Ovary (tissue), 9 donors: ENCODE data around the gene GTF3A. TPM values are rescaled to one million over a fixed set of nuclear protein-coding genes. Genes with fewer than 3 reads are reported as not detected.

Source experiments
- DNase-seq, 5 donors: peaks; one replicate each; pipeline ENCODE4 v3.0.0-alpha.2; 2019 to 2020
- H3K27ac ChIP-seq, 2 donors: fragments of 200-600 bp; one replicate each; pipeline versions ENCODE4 v1.5.1 to v1.8.0; 2019 to 2022
- H3K27me3 ChIP-seq: fragments of 200-600 bp; one replicate; pipeline ENCODE4 v1.8.0; 2022
- H3K36me3 ChIP-seq: fragments of 200-600 bp; sonication (generic); one replicate; pipeline ENCODE4 v1.5.1; 2019
- H3K4me1 ChIP-seq: one replicate; pipeline ENCODE4 v1.8.1; 2013; ENCODE audit warnings: mild to moderate bottlenecking, moderate library complexity; ENCODE audit not compliant: insufficient read depth
- H3K4me3 ChIP-seq: fragments of 200-600 bp; sonication (generic); one replicate; pipeline ENCODE4 v1.5.1; 2017
- H3K9me3 ChIP-seq, 2 donors: fragments of 200-600 bp in 1 of 2; sonication (generic) in 1 of 2; one replicate each; pipeline versions ENCODE4 v1.5.1 to v1.8.1; 2013 to 2019; ENCODE audit warnings: mild to moderate bottlenecking in 1 of 2, moderate library complexity in 1 of 2
- CTCF ChIP-seq, 3 donors: fragments of 450-650 bp in 2 of 3; fragments of 200-600 bp in 1 of 3; IDR thresholded peaks; one replicate each; pipeline versions ENCODE4 v1.5.1 to v1.8.0; 2016 to 2022; ENCODE audit warnings: antibody characterized with exemption in 3 of 3, mild to moderate bottlenecking in 1 of 3
- EP300 ChIP-seq: sonication (generic); formaldehyde crosslinking; IDR thresholded peaks from one replicate; pipeline ENCODE4 v1.6.1; 2017; ENCODE audit warnings: antibody characterized with exemption
- POLR2A ChIP-seq: fragments of 450-650 bp; IDR thresholded peaks from one replicate; pipeline ENCODE4 v1.6.1; 2017; ENCODE audit warnings: antibody characterized with exemption, mild to moderate bottlenecking, moderate library complexity
- WGBS, 3 donors: extraction: QIAGEN DNeasy Blood & Tissue Kit in 1 of 3; methylation state at CpG; one replicate each; pipeline versions ENCODE4 v1.1.5 to v1.1.7; 2013 to 2017; 5-methylcytosine and 5-hydroxymethylcytosine counted together
- intact Hi-C, 4 donors: fragments of 100-400 bp; cut with DNase I; formaldehyde crosslinking; loops; one replicate each; pipeline versions ENCODE4 v1.11.0 to v1.15.1; 2022 to 2023
- polyA plus RNA-seq, 2 donors: library from polyadenylated mRNA; stranded (reverse); fragments of 200-250 nt in 1 of 2; fragments of 350-450 nt in 1 of 2; fragmentation: Illumina TruSeq in 1 of 2; extraction: RNeasy Lipid Tissue Mini Kit (QIAGEN cat#74804) in 1 of 2; gene quantifications; one replicate each; pipeline ENCODE4 v1.2.3, GENCODE V29; 2013 to 2014
- total RNA-seq, 7 donors: library from RNA; depleted of rRNA in 2 of 7; stranded (reverse); fragments of >200 nt in 2 of 7; fragmentation: NEBNext Ultra II Directional in 3 of 7; extraction: Animal tissue kit (Norgen Biotek cat#: 25700) in 3 of 7; gene quantifications; one replicate each; pipeline versions ENCODE4 v1.1.0 to v1.2.4, GENCODE V29; 2016 to 2023
- donor health status: DM: no; HTN: no; CAD: no; lungs with moderate emphysema.
- donor health status: DM: no; HTN: no; CAD: no.
- donor health status: Bipolar disorder and iron deficiency.
- donor health status: DM: yes; HTN: yes; CAD: no.
- donor health status: DM: no; HTN: no; CAD: no.
- donor health status: DM: yes; HTN: yes; CAD: no.

Gene GTF3A
- total and polyA plus RNA-seq, 9 donors: 41.0 to 87.6 (median 46.9) TPM

- H3K4me3 ChIP-seq: no peak overlapping the region
- H3K27ac ChIP-seq: no peak overlapping the region
- no peak for TF ChIP-seq EP300
- TF ChIP-seq POLR2A: no peak
- WGBS, 3 donors: 16 to 25% (median 16%) methylated on average over 4 of the region's 4 CpGs
- no peaks in the 10 kb centered on the region for H3K9me3 ChIP-seq
- peaks cover 3% of the 10 kb centered on the region for H3K4me1 ChIP-seq
- DNase-seq: peak; percentile 27 to 63 (median 35)
- intact Hi-C loops: loop anchor here in 3 of 4 donors (5.0 to 10.0 kb wide), 4 partner anchors 146 to 603 kb away; no protein-coding TSS in a partner anchor
- no peaks in the 10 kb centered on the region for H3K36me3 ChIP-seq
- H3K27me3 ChIP-seq: no peaks in the 10 kb centered on the region
Observed at GRCh38 chr13:27379126-27379525, 45.3 kb upstream of the GTF3A start.

DNA sequence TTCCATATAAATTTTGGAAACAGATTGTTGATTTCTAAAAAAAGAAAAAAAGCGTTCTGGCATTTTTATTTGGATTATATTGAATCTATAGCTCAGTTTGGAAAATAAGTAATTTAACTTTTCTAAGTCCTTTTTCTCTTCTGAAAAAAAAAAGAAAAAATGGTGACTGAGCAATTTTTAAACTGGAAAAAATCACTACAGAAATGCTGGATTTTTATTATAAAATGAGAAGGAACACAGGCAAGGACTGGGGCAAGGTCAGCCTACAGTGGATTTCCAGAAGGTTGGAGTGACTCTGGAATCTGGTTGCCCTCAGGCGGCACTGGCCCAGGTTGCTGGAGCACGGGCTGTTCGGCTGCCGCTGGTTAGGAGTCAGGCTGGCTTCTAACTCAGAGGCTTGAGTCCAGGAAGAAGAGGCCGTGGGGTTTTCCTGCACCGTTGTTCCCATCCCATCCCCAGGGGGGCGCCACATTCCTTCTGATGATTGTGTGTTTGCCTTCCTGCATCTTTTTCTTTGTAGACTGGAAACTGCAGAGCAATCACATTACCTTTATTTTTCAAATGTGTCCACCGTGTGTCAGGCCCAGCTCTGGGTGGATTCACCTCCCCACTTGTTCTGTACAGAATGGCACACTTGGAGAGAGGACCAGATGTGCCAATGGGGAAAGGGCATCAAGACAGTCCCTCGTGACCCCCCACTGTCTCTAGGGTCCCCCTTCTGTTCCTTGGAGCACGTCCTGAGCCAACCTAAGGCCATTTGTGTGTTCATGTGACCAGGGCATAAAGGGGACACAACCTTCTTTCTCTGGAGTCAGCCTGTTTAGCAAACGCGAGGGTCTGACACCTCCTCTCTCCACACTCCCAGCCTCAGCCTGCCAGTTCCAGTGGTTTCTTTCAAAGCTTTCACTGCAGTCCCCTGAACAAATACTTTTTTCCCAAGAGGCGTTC is 44.5 kb upstream of the GTF3A start:
- 31 to 44% (median 41%) methylated on average over 14 of the region's 14 CpGs for WGBS, 3 donors
- H3K36me3 ChIP-seq: no peaks in the 10 kb centered on the region
- intact Hi-C loops: loop anchor here in 3 of 4 donors (5.0 to 10.0 kb wide), 4 partner anchors 145 to 602 kb away; no protein-coding TSS in a partner anchor
- peak; percentile 32 to 74 (median 49) for DNase-seq
- H3K27ac ChIP-seq: no peak overlapping the region
- H3K27me3 ChIP-seq: no peaks in the 10 kb centered on the region
- H3K9me3 ChIP-seq: no peaks in the 10 kb centered on the region
- TF ChIP-seq CTCF (IDR thresholded peaks at IDR 0.05) (peak in 1 of 3 donors; percentile 14), POLR2A (no peak)
- H3K4me1 ChIP-seq: peaks cover 3% of the 10 kb centered on the region
- no peak overlapping the region for H3K4me3 ChIP-seq

DNA sequence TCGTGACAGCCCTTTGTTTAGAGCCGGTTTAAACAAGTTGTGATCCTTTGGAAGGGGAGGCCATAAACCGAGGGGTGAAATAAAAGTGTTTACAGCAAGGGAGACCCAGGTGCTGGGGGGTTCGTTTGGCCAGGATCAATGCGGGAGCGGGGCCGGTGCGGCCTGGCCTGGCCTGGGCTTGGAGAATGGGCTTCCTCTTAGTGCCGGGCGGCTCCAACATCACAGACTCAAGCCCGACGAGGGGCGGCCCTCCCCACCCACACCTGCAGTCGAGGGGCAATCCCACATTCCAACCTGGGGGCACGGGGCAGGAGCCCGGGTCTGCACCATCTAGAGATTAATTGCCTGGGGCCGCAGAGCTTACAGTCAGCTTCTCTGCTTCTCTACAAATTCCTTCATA is 42.8 kb upstream of the GTF3A start:
- DNase-seq: no peak
- Histone ChIP-seq H3K4me3 (no peak overlapping the region), H3K36me3 (no peaks in the 10 kb centered on the region), H3K9me3 (no peaks in the 10 kb centered on the region), H3K27ac (no peak overlapping the region), H3K27me3 (no peaks in the 10 kb centered on the region), H3K4me1 (peaks cover 3% of the 10 kb centered on the region)
- TF ChIP-seq EP300 (no peak), CTCF (IDR thresholded peaks at IDR 0.05) (no peak), POLR2A (no peak)
- 50 to 75% (median 75%) methylated on average over 15 to 17 of the region's 17 CpGs for WGBS, 3 donors
- intact Hi-C loops: no loop called here

GRCh38 chr13:27383104-27383921 is 41.1 kb upstream of the GTF3A start:
- H3K9me3 ChIP-seq: no peaks in the 10 kb centered on the region
- no peaks in the 10 kb centered on the region for H3K36me3 ChIP-seq
- DNase-seq: no peak
- no peaks in the 10 kb centered on the region for H3K27me3 ChIP-seq
- H3K4me3 ChIP-seq: no peak overlapping the region
- no peak overlapping the region for H3K27ac ChIP-seq
- 78 to 83% (median 82%) methylated on average over 22 of the region's 22 CpGs for WGBS, 3 donors
- TF ChIP-seq POLR2A (no peak), EP300 (no peak), CTCF (IDR thresholded peaks at IDR 0.05) (no peak)
- intact Hi-C loops: no loop called here
- H3K4me1 ChIP-seq: peaks cover 3% of the 10 kb centered on the region
